K562 (cell line): Measurements from ENCODE around the gene C4orf46. TPM values are rescaled to one million over a fixed set of nuclear protein-coding genes. Genes with fewer than 3 reads are reported as not detected.

ENCODE experiments used
- ATAC-seq: fragments of 200-7000 bp; cut with Tn5 transposase; 3 replicates; pipeline ENCODE4 v1.9.1; 2020; ENCODE audit warnings: moderate library complexity
- Bru-seq: library from RNA; stranded (reverse); fragments of 400-500 nt; gene quantifications from one replicate; lab custom pipeline; 2021; lab: Mats Ljungman, UMichigan
- BruChase-seq, 2 experiments: library from RNA; stranded (reverse); fragments of 400-500 nt; gene quantifications; one replicate each; lab custom pipeline; 2021; lab: Mats Ljungman, UMichigan
- BruUV-seq: library from RNA; stranded (reverse); fragments of 400-500 nt; replicated peaks from 2 replicates; lab custom pipeline; 2021; lab: Mats Ljungman, UMichigan
- CTCF ChIA-PET: fragments of 300-600 bp; formaldehyde crosslinking; extraction: SDS; loops from one replicate; lab custom pipeline; 2021; ENCODE audit warnings: low intra/inter-chr PET ratio; lab: Yijun Ruan, JAX
- POLR2A ChIA-PET: fragments of 300-600, 350-650 bp; sonication (Branson Sonifier 250); formaldehyde crosslinking; extraction: SDS; loops from one replicate; lab custom pipeline; 2021; ENCODE audit warnings: antibody characterized with exemption, inconsistent platforms; lab: Yijun Ruan, JAX
- DNase-seq, 4 experiments: peaks; one replicate each; pipeline versions ENCODE4 v3.0.0 to v3.0.0-alpha.2; 2011 to 2018; ENCODE audit warnings: low spot score in 3 of 4, mixed read lengths in 3 of 4; ENCODE audit errors: extremely low read depth in 1 of 4
- FAIRE-seq: peaks from 2 replicates; lab custom pipeline; 2011; peaks lifted over from hg19 to GRCh38; lab: Jason Lieb, UNC
- H2AFZ ChIP-seq: 2 replicates; pipeline ENCODE4 v1.6.0; 2011; ENCODE audit warnings: low read depth, low read length, control low read depth, inconsistent platforms
- H3K27ac ChIP-seq: fragments of 200-600 bp; 3 replicates; pipeline ENCODE4 v1.8.0; 2011; ENCODE audit warnings: low read depth, mild to moderate bottlenecking, control low read depth, inconsistent platforms, low read length, moderate library complexity, mixed read lengths; ENCODE audit errors: extremely low read depth
- H3K27me3 ChIP-seq, 2 experiments: fragments of 300-600 bp in 1 of 2; 2 replicates in 1 of 2; 3 replicates in 1 of 2; pipeline versions ENCODE4 v1.6.0 to v1.8.0; 2011; ENCODE audit warnings: inconsistent platforms in 2 of 2, low read length in 2 of 2, mild to moderate bottlenecking in 1 of 2, mixed read lengths in 1 of 2, moderate library complexity in 1 of 2; ENCODE audit not compliant: control insufficient read depth in 2 of 2, insufficient read depth in 2 of 2
- H3K36me3 ChIP-seq: fragments of 300-600 bp; 3 replicates; pipeline ENCODE4 v1.8.0; 2011; ENCODE audit warnings: mild to moderate bottlenecking, low read length, inconsistent platforms; ENCODE audit not compliant: control insufficient read depth, insufficient read depth
- H3K4me1 ChIP-seq, 2 experiments: fragments of 200-600 bp in 1 of 2; replicated peaks in 1 of 2; 2 replicates in 1 of 2; 3 replicates in 1 of 2; pipeline versions ENCODE4 v1.5.1 to v1.8.0; 2011; ENCODE audit warnings: inconsistent platforms in 2 of 2, low read length in 2 of 2, mild to moderate bottlenecking in 1 of 2, mixed read lengths in 1 of 2, moderate library complexity in 1 of 2; ENCODE audit not compliant: control insufficient read depth in 2 of 2, insufficient read depth in 2 of 2
- H3K4me2 ChIP-seq: 2 replicates; pipeline ENCODE4 v1.6.1; 2011; ENCODE audit warnings: low read length, control low read depth, inconsistent platforms, mixed read lengths; ENCODE audit not compliant: insufficient read depth
- H3K4me3 ChIP-seq: fragments of 200-600 bp; sonication (generic), shearing (Covaris generic); 2 replicates; pipeline ENCODE4 v1.5.1; 2016; ENCODE audit warnings: control low read depth, inconsistent platforms
- H3K79me2 ChIP-seq: fragments of 200-600 bp; 3 replicates; pipeline ENCODE4 v1.8.0; 2011; ENCODE audit warnings: low read length, inconsistent platforms; ENCODE audit not compliant: control insufficient read depth, insufficient read depth
- H3K9ac ChIP-seq, 2 experiments: 2 replicates each; pipeline versions ENCODE4 v1.6.0 to v1.6.1; 2011; ENCODE audit warnings: low read depth in 2 of 2, low read length in 2 of 2, control low read depth in 1 of 2, inconsistent platforms in 1 of 2, mild to moderate bottlenecking in 1 of 2, mixed read lengths in 1 of 2; ENCODE audit not compliant: insufficient read depth in 1 of 2
- H3K9me1 ChIP-seq: one replicate; pipeline ENCODE4 v1.6.0; 2011; ENCODE audit warnings: inconsistent platforms, mild to moderate bottlenecking, low read length, moderate library complexity; ENCODE audit not compliant: control insufficient read depth, insufficient read depth
- H3K9me3 ChIP-seq: replicated peaks from 2 replicates; pipeline ENCODE4 v1.5.1; 2011; ENCODE audit warnings: low read depth, low read length, inconsistent platforms; ENCODE audit not compliant: control insufficient read depth, insufficient read depth
- H4K20me1 ChIP-seq: replicated peaks from 2 replicates; pipeline ENCODE4 v1.6.1; 2011; ENCODE audit warnings: low read length, inconsistent platforms, mixed read lengths; ENCODE audit not compliant: control insufficient read depth, insufficient read depth
- BCL6 ChIP-seq: fragments of 250-450 bp; sonication (Bioruptor Pico); IDR thresholded peaks from 2 replicates; pipeline ENCODE4 v1.4.0; 2020
- HMG20B ChIP-seq: fragments of 250-450 bp; sonication (Bioruptor Pico); IDR thresholded peaks from 2 replicates; pipeline ENCODE4 v1.5.0; 2021; ENCODE audit warnings: mild to moderate bottlenecking
- JUN ChIP-seq, 2 experiments: sonication (generic) in 1 of 2; formaldehyde crosslinking in 1 of 2; IDR thresholded peaks; 2 replicates each; pipeline versions ENCODE4 v1.6.1 to v1.8.0; 2012 to 2022; ENCODE audit warnings: borderline replicate concordance in 2 of 2, mild to moderate bottlenecking in 2 of 2, improper control_type of control experiment in 1 of 2, low read depth in 1 of 2, low read length in 1 of 2, missing genetic modification reagents in 1 of 2
- PHB2 ChIP-seq: fragments of 450-650 bp; IDR thresholded peaks from 2 replicates; pipeline ENCODE4 v1.6.1; 2017; ENCODE audit warnings: low read depth
- RBBP5 ChIP-seq: fragments of 200-600 bp; sonication (generic); IDR thresholded peaks from 2 replicates; pipeline ENCODE4 v1.6.1; 2012; ENCODE audit warnings: borderline replicate concordance, mild to moderate bottlenecking, low read length, control low read depth, inconsistent platforms; ENCODE audit not compliant: insufficient read depth, poor library complexity, severe bottlenecking
- RBM34 ChIP-seq: fragments of 200-400 bp; formaldehyde crosslinking; IDR thresholded peaks from 2 replicates; pipeline ENCODE4 v1.6.1; 2018; ENCODE audit warnings: low read length, borderline replicate concordance; ENCODE audit not compliant: insufficient read depth
- ZBTB7A ChIP-seq: IDR thresholded peaks from 2 replicates; pipeline ENCODE4 v1.6.1; 2011; ENCODE audit warnings: low read depth, mild to moderate bottlenecking, low read length, moderate library complexity, borderline replicate concordance; ENCODE audit not compliant: control insufficient read depth
- ZNF707 ChIP-seq: fragments of 250-450 bp; sonication (Bioruptor Pico); conservative IDR thresholded peaks from 2 replicates; pipeline ENCODE4 v1.8.0; 2022; ENCODE audit warnings: inconsistent platforms, mild to moderate bottlenecking, moderate library complexity
- WGBS: fragments of 100-300 bp; shearing (Covaris generic); methylation state at CpG from one replicate; pipeline ENCODE4 v1.1.6; 2016; ENCODE audit warnings: low coverage, mixed read lengths; ENCODE audit not compliant: insufficient coverage; ENCODE audit errors: missing lambda C conversion rate; 5-methylcytosine and 5-hydroxymethylcytosine counted together
- in situ Hi-C: fragments of 300-500 bp; cut with MboI; formaldehyde crosslinking; loops from 4 replicates; pipeline ENCODE4 v1.15.0; 2018; ENCODE audit warnings: inconsistent platforms, mixed read lengths
- intact Hi-C: fragments of 100-400 bp; cut with micrococcal nuclease; formaldehyde crosslinking; loops from 2 replicates; pipeline ENCODE4 v1.14.2; 2022
- long read RNA-seq, 3 experiments: library from polyadenylated mRNA in 2 of 3; library from RNA in 1 of 3; unstranded in 2 of 3; stranded (forward) in 1 of 3; transcript quantifications; one replicate each; pipeline ENCODE4 v2.0.0, GENCODE V29; 2019 to 2022
- polyA minus RNA-seq, 3 experiments: library from RNA; depleted of rRNA, polyadenylated mRNA; stranded (reverse); fragments of >200 nt; gene quantifications; 2 replicates each; pipeline ENCODE4 v1.2.3, GENCODE V29; 2011
- polyA plus RNA-seq, 8 experiments: library from polyadenylated mRNA; depleted of rRNA in 4 of 8; stranded (reverse) in 5 of 8; unstranded in 3 of 8; fragments of >200 nt; fragmentation: Nextera tagmentation in 2 of 8; fragmentation: Illumina TruSeq in 1 of 8; extraction: Ambion mirVana in 2 of 8; extraction: Trizol in 1 of 8; gene quantifications; 2 replicates each; pipeline versions ENCODE4 v1.2.1 to v1.2.3, GENCODE V29; 2011 to 2014; ENCODE audit warnings: inconsistent platforms in 1 of 8, missing spikeins in 1 of 8
- total RNA-seq, 7 experiments: library from RNA; depleted of rRNA in 6 of 7; stranded (reverse); fragments of >200 nt in 6 of 7; fragmentation: Illumina TruSeq in 2 of 7; extraction: Trizol in 2 of 7; gene quantifications; 2 replicates each; pipeline versions ENCODE4 v1.2.1 to v1.2.3, GENCODE V29; 2011 to 2021; ENCODE audit warnings: low replicate concordance in 1 of 7

C4orf46 gene
- 9.3 and 18.6 TPM in 2 replicates for total RNA-seq (2011; cell fraction: chromatin; rRNA removed; ENCODE audit: low replicate concordance)
- total RNA-seq (2011; cell fraction: nucleolus; rRNA removed): 7.3 and 7.8 TPM in 2 replicates
- total RNA-seq (2011; cell fraction: nucleoplasm; rRNA removed): 21.6 and 40.2 TPM in 2 replicates
- total RNA-seq (2014; rRNA removed) (9.7 and 12.9 TPM in 2 replicates), total RNA-seq (2014; rRNA removed; fragmentation: Illumina TruSeq; extraction: Trizol) (20.7 and 22.9 TPM in 2 replicates), total RNA-seq (2015; rRNA removed; fragmentation: Illumina TruSeq; extraction: Trizol) (15.7 and 18.5 TPM in 2 replicates), total RNA-seq (2021) (13.7 and 17.0 TPM in 2 replicates), polyA plus RNA-seq (2011; rRNA removed) (19.6 and 22.8 TPM in 2 replicates), polyA plus RNA-seq (2014; fragmentation: Illumina TruSeq; extraction: Trizol) (20.8 and 24.4 TPM in 2 replicates), polyA plus RNA-seq (2014; fragmentation: Nextera tagmentation; extraction: Ambion mirVana) (10 to 100 TPM; 11.6 to 11.7 TPM), polyA plus RNA-seq (2014; rRNA removed) (13.3 and 17.8 TPM in 2 replicates), polyA minus RNA-seq (2011; rRNA and poly(A)+ RNA removed) (13.5 and 15.9 TPM in 2 replicates), Bru-seq, nascent RNA (percentile 88 among the genes with signal in this experiment), BruChase-seq, experiment 1, labeled RNA remaining after a 2-hour chase (percentile 95 among the genes with signal in this experiment), BruChase-seq, experiment 2, labeled RNA remaining after a 6-hour chase (percentile 96 among the genes with signal in this experiment)
- 6.0 and 11.1 TPM in 2 replicates for polyA plus RNA-seq (2011; cell fraction: cytosol; rRNA removed)
- polyA plus RNA-seq (2011; cell fraction: nucleus; rRNA removed): 12.7 and 19.8 TPM in 2 replicates
- 10.1 and 14.7 TPM in 2 replicates for polyA plus RNA-seq (2012)
- polyA minus RNA-seq (2011; cell fraction: cytosol; rRNA and poly(A)+ RNA removed): 5.5 and 6.5 TPM in 2 replicates
- 2.2 and 5.3 TPM in 2 replicates for polyA minus RNA-seq (2011; cell fraction: nucleus; rRNA and poly(A)+ RNA removed)
- long read RNA-seq, experiment 1, transcript C4orf46-201 (2 exons, 3,521 nt): major isoform, 79 of 109 reads
- long read RNA-seq, experiment 1, transcript C4orf46-203 (2 exons, 1,103 nt): minor isoform, 7 of 109 reads
- long read RNA-seq, experiment 1, partial matches to known transcripts: 0 of 109 reads
- long read RNA-seq, experiment 1, other reads (novel, unspliced or antisense): 23 of 109 reads
- long read RNA-seq, experiment 2, partial matches to known transcripts: 0 of 16 reads
- long read RNA-seq, experiment 2, other reads (novel, unspliced or antisense): 13 of 16 reads
- long read RNA-seq, experiment 3, transcript C4orf46-201 (2 exons, 3,521 nt): major isoform, 16 of 21 reads
- long read RNA-seq, experiment 3, partial matches to known transcripts: 0 of 21 reads
- long read RNA-seq, experiment 3, other reads (novel, unspliced or antisense): 1 of 21 reads

- ATAC-seq (peak; percentile 8; the same call in 2 of the 3 replicates), FAIRE-seq (no peak), DNase-seq (no peak)
- peak within 1 kb of the TSS; percentile 92 for H3K4me3 ChIP-seq
- POLR2A ChIA-PET: interaction anchor here (0.7 kb wide), 1 partner anchor 535 kb away, joined by 3 read pairs; no protein-coding TSS in a partner anchor
- H3K27ac ChIP-seq: peak within 1 kb of the TSS; percentile 81
- 0% methylated on average over 16 of the region's 20 CpGs for WGBS
- H3K9me3 ChIP-seq: no peaks in the 10 kb centered on the region
- peak within 1 kb of the TSS; percentile 74 to 96 for H3K9ac ChIP-seq
- intact Hi-C loops: loop anchor here (5.0 kb wide), 1 partner anchor 96 kb away; the partner anchor contains the start of gene FNIP2
- no peaks in the 10 kb centered on the region for H3K27me3 ChIP-seq
- peaks cover 6% of the 10 kb centered on the region; the same call in 2 of the 3 replicates for H3K36me3 ChIP-seq
- CTCF ChIA-PET: no interaction called here
- H2AFZ ChIP-seq: peak within 1 kb of the TSS; percentile 96
- in situ Hi-C loops: no loop called here
- H3K9me1 ChIP-seq: no peaks in the 10 kb centered on the region
- BruUV-seq: no TSS peak
- peaks cover 38% of the 10 kb centered on the region for H3K79me2 ChIP-seq
- no peaks in the 10 kb centered on the region for H4K20me1 ChIP-seq
- H3K4me1 ChIP-seq: peaks cover 9 to 16% of the 10 kb centered on the region in 2 experiments; a peak in 4 of 5 replicates
- H3K4me2 ChIP-seq: peak within 1 kb of the TSS; percentile 91
- TF ChIP-seq ZBTB7A (no peak), PHB2 (no peak), HMG20B (CRISPR knock-in tag) (no peak), RBM34 (no peak), BCL6 (CRISPR knock-in tag) (no peak), ZNF707 (CRISPR knock-in tag) (no peak), JUN (IDR thresholded peaks at IDR 0.05; ENCODE audit: borderline replicate concordance, low read depth, low read length) (no peak), JUN (CRISPR knock-in tag; IDR thresholded peaks at IDR 0.05; ENCODE audit: borderline replicate concordance) (no peak), RBBP5 (peak; percentile 22)
These were observed at the start of gene C4orf46 for GRCh38 chr4:158671665-158671914. Gene C4orf46 (minus strand): TSS chr4:158671887. CDS start chr4:158671801, 86 bp downstream.
